Progenitor cell of endocrine pancreas (in vitro differentiated cells): ENCODE results near the gene TLR10. TPM values are rescaled to one million over a fixed set of nuclear protein-coding genes. Genes with fewer than 3 reads are reported as not detected.
"Not testable (repeated sequence)": the region's sequence is repeated elsewhere in the genome, so short reads cannot be mapped to it uniquely, and the experiment has no call there.

Experiments used
- DNase-seq: peaks from one replicate; pipeline ENCODE4 v3.0.0; 2021; ENCODE audit warnings: low spot score; ENCODE audit not compliant: unreplicated experiment
- H3K27ac Mint-ChIP-seq: 2 replicates; pipeline ENCODE4 v1.8.0; 2021; ENCODE audit warnings: mild to moderate bottlenecking, moderate library complexity, mixed read lengths
- H3K27me3 Mint-ChIP-seq: 2 replicates; pipeline ENCODE4 v1.8.0; 2021; ENCODE audit warnings: mixed read lengths
- H3K36me3 Mint-ChIP-seq: 2 replicates; pipeline ENCODE4 v1.8.0; 2022; ENCODE audit warnings: mixed read lengths; ENCODE audit not compliant: insufficient read depth
- H3K4me1 Mint-ChIP-seq: 2 replicates; pipeline ENCODE4 v1.8.0; 2021; ENCODE audit warnings: low read depth, mixed read lengths
- H3K4me3 Mint-ChIP-seq: 2 replicates; pipeline ENCODE4 v1.8.0; 2021; ENCODE audit warnings: low read depth, mild to moderate bottlenecking, moderate library complexity, mixed read lengths
- H3K9me3 Mint-ChIP-seq: 2 replicates; pipeline ENCODE4 v1.8.0; 2021; ENCODE audit warnings: low read depth, mixed read lengths
- CTCF ChIP-seq: fragments of 200-600 bp; sonication (generic); IDR thresholded peaks from one replicate; pipeline ENCODE4 v1.5.0; 2021; ENCODE audit warnings: antibody characterized with exemption, mild to moderate bottlenecking; ENCODE audit not compliant: unreplicated experiment
- total RNA-seq: library from RNA; stranded (reverse); gene quantifications from 2 replicates; pipeline ENCODE4 v1.2.1, GENCODE V29; 2021

Gene TLR10
- total RNA-seq, 1 donor from 2014 or later = 2.1 TPM

GRCh38 chr4:38815885-38816782 is 33.3 kb upstream of the TLR10 start:
- no peak for DNase-seq
- no peak overlapping the region for H3K27ac Mint-ChIP-seq
- no peaks in the 10 kb centered on the region for H3K36me3 Mint-ChIP-seq
- H3K9me3 Mint-ChIP-seq = peaks cover 9% of the 10 kb centered on the region
- no peak for TF ChIP-seq CTCF
- H3K27me3 Mint-ChIP-seq = peaks cover 9% of the 10 kb centered on the region
- no peak overlapping the region for H3K4me3 Mint-ChIP-seq
- peaks cover 3% of the 10 kb centered on the region for H3K4me1 Mint-ChIP-seq

GRCh38 chr4:38814386-38814785 is 31.6 kb upstream of the TLR10 start:
- Mint-ChIP-seq H3K9me3 (peaks cover 9% of the 10 kb centered on the region), H3K4me3 (no peak overlapping the region), H3K27ac (no peak overlapping the region), H3K27me3 (peaks cover 3% of the 10 kb centered on the region), H3K36me3 (no peaks in the 10 kb centered on the region), H3K4me1 (peaks cover 3% of the 10 kb centered on the region)
- DNase-seq = no peak
- no peak for TF ChIP-seq CTCF

DNA sequence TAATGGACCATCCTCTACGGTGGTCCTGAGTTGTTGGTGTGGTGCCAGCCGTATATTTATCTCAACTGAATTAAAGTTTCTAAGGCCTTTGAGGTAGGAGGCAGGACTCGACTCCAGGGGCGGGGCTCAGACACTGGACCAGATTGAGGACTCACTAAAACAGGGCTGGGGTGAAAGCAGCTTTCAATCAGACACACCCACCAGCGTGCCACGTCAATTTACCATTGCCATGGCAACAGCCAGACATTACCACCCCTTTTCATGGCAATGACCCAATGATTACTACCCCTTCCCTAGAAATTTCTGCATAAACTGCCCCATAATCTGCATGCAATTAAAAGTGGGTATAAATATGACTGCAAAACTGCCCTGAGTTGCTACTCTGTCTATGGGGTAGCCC is 28.5 kb upstream of the TLR10 start:
- Mint-ChIP-seq H3K27ac (no peak overlapping the region), H3K4me3 (no peak overlapping the region), H3K27me3 (no peaks in the 10 kb centered on the region), H3K36me3 (no peaks in the 10 kb centered on the region), H3K4me1 (peaks cover 3% of the 10 kb centered on the region), H3K9me3 (peaks cover 9% of the 10 kb centered on the region)
- no peak for DNase-seq
- no peak for TF ChIP-seq CTCF

DNA sequence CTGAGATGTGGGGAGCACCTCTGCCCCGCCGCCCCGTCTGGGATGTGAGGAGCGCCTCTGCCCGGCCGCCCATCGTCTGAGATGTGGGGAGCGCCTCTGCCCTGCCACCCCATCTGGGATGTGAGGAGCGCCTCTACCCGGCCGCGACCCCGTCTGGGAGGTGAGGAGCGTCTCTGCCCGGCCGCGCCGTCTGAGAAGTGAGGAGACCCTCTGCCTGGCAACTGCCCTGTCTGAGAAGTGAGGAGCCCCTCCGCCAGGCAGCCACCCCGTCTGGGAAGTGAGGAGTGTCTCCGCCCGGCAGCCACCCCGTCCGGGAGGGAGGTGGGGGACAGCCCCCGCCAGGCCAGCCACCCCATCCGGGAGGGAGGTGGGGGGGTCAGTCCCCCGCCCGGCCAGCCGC is 24.7 kb upstream of the TLR10 start:
- peaks cover 26% of the 10 kb centered on the region for H3K4me1 Mint-ChIP-seq
- not testable (repeated sequence) for H3K27ac Mint-ChIP-seq, H3K4me3 Mint-ChIP-seq, H3K27me3 Mint-ChIP-seq, H3K9me3 Mint-ChIP-seq, DNase-seq, H3K36me3 Mint-ChIP-seq

DNA sequence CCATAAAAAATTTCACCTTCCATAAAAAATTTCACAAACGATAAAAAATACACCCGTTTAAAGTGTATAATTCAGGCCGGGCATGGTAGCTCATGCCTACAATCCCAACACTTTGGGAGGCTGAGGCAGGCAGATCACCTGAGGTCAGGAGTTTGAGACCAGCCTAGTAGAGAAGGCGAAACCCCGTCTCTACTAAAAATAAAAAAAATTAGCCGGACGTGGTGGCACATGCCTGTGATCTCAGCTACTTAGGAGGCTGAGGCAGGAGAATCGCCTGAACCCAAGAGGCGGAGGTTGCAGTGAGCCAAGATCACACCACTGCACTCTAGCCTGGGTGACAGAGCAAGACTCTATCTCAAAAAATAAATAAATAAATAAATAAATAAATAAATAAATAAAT is 23.5 kb upstream of the TLR10 start:
- H3K4me3 Mint-ChIP-seq, H3K27ac Mint-ChIP-seq, H3K36me3 Mint-ChIP-seq, DNase-seq, H3K27me3 Mint-ChIP-seq: not testable (repeated sequence)
- peaks cover 26% of the 10 kb centered on the region for H3K4me1 Mint-ChIP-seq
- peaks cover 11% of the 10 kb centered on the region for H3K9me3 Mint-ChIP-seq

DNA sequence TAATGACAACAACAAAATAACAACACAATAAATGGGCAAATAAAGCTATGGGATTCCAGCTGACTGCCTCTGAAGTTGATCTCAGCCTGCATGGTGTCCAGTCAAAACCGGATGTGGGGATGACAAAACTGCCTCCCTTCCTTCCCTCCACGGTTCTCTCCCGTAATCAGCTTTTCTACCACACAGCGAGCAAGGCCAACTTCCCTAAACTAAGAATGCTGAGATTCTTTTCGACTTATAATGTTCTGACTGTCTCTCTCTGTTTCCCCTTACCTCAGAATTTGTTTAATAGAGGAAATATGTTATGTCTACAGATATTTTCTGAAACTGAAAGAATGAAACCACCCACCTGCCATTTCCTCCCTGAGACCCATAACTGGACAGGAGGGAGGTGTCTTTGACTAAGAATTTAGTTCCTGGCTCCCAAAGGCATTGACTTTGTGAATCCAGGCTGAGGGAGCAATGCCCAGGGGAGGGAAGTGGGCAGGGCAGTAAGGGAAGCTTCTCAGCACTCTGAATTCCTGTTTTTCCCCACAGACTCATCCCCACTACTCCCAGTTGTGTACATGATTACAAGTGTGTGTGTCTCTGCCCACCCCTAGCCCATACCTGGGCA is 22.8 kb upstream of the TLR10 start:
- H3K4me3 Mint-ChIP-seq = peak overlapping the region; percentile 9
- H3K9me3 Mint-ChIP-seq = peaks cover 13% of the 10 kb centered on the region
- TF ChIP-seq CTCF = no peak

More for the DNA sequence above, 22.8 kb upstream of the TLR10 start:
- no peak for DNase-seq
- peak overlapping the region; percentile 63 for H3K27ac Mint-ChIP-seq
- H3K4me1 Mint-ChIP-seq = peaks cover 26% of the 10 kb centered on the region
- no peaks in the 10 kb centered on the region for H3K27me3 Mint-ChIP-seq
- H3K36me3 Mint-ChIP-seq = peaks cover 11% of the 10 kb centered on the region
